Peyer's patch (tissue), 4 donors: Measurements from ENCODE around the gene CHD9. TPM values are rescaled to one million over a fixed set of nuclear protein-coding genes. Genes with fewer than 3 reads are reported as not detected.

Experiments
- DNase-seq, 3 donors: peaks; one replicate each; pipeline ENCODE4 v3.0.0-alpha.2; 2017 to 2019
- H3K27ac ChIP-seq, 4 donors: fragments of 200-600 bp; sonication (generic); one replicate each; pipeline ENCODE4 v1.5.1; 2016 to 2019
- H3K27me3 ChIP-seq, 2 donors: fragments of 200-600 bp; sonication (generic); one replicate each; pipeline ENCODE4 v1.5.1; 2019
- H3K36me3 ChIP-seq, 3 donors: fragments of 200-600 bp; sonication (generic); one replicate each; pipeline ENCODE4 v1.5.1; 2016 to 2019
- H3K4me1 ChIP-seq, 4 donors: fragments of 200-600 bp; sonication (generic); one replicate each; pipeline ENCODE4 v1.5.1; 2016 to 2019
- H3K4me3 ChIP-seq, 4 donors: fragments of 200-600 bp; sonication (generic); 1 replicate in 3 of 4; 2 replicates in 1 of 4; pipeline ENCODE4 v1.5.1; 2016 to 2019; ENCODE audit warnings: mild to moderate bottlenecking in 1 of 4
- H3K9me3 ChIP-seq, 4 donors: fragments of 200-600 bp; sonication (generic); one replicate each; pipeline ENCODE4 v1.5.1; 2016 to 2019; ENCODE audit warnings: mild to moderate bottlenecking in 1 of 4
- CTCF ChIP-seq, 6 experiments: fragments of 450-650 bp in 4 of 6; fragments of 200-600 bp in 2 of 6; sonication (generic) in 1 of 6; IDR thresholded peaks; one replicate each; pipeline ENCODE4 v1.5.1; 2017 to 2019; ENCODE audit warnings: antibody characterized with exemption in 6 of 6, mild to moderate bottlenecking in 3 of 6, moderate library complexity in 1 of 6
- POLR2A ChIP-seq, 2 donors: fragments of 450-650 bp; IDR thresholded peaks; one replicate each; pipeline ENCODE4 v1.5.1; 2017; ENCODE audit warnings: antibody characterized with exemption in 2 of 2, mild to moderate bottlenecking in 2 of 2, moderate library complexity in 2 of 2
- total RNA-seq, 4 donors: library from RNA; depleted of rRNA; stranded (reverse); fragments of >200 nt; gene quantifications; one replicate each; pipeline ENCODE4 v1.1.0, GENCODE V29; 2016

Gene CHD9
- total RNA-seq, 4 donors from 2014 or later, result 48.4 to 187 (median 79.3) TPM

GRCh38 chr16:53099318-53100130, 44.7 kb downstream of the CHD9 start:
- Histone ChIP-seq H3K4me3 (peak overlapping the region; percentile 40 to 52 (median 50)), H3K4me1 (peaks cover 0 to 31% (median 21%) of the 10 kb centered on the region in 4 donors), H3K27me3 (no peaks in the 10 kb centered on the region), H3K36me3 (no peaks in the 10 kb centered on the region), H3K27ac (peak overlapping the region; percentile 86 to 94 (median 92)), H3K9me3 (no peaks in the 10 kb centered on the region)
- DNase-seq, result peak; percentile 67 to 94 (median 94)
- TF ChIP-seq POLR2A (IDR thresholded peaks at IDR 0.05), result peak; percentile 35 to 65
- no peak for TF ChIP-seq CTCF (IDR thresholded peaks at IDR 0.05)

GRCh38 chr16:53100131-53100748, 45.4 kb downstream of the CHD9 start:
- no peak for TF ChIP-seq POLR2A (IDR thresholded peaks at IDR 0.05)
- no peak for TF ChIP-seq CTCF (IDR thresholded peaks at IDR 0.05)
- peaks cover 0 to 29% (median 19%) of the 10 kb centered on the region in 4 donors for H3K4me1 ChIP-seq
- H3K36me3 ChIP-seq, result no peaks in the 10 kb centered on the region
- peak overlapping the region; percentile 40 to 52 (median 50) for H3K4me3 ChIP-seq
- H3K27me3 ChIP-seq, result no peaks in the 10 kb centered on the region
- no peak for DNase-seq
- no peaks in the 10 kb centered on the region for H3K9me3 ChIP-seq
- H3K27ac ChIP-seq, result peak overlapping the region; percentile 86 to 94 (median 92)

GRCh38 chr16:53100889-53101288, 46.1 kb downstream of the CHD9 start:
- no peaks in the 10 kb centered on the region for H3K36me3 ChIP-seq
- no peak for DNase-seq
- H3K27ac ChIP-seq, result peak overlapping the region in 2 of 4 donors; percentile 86 to 92
- TF ChIP-seq CTCF (IDR thresholded peaks at IDR 0.05) (no peak), POLR2A (IDR thresholded peaks at IDR 0.05) (no peak)
- peaks cover 0 to 29% (median 19%) of the 10 kb centered on the region in 4 donors for H3K4me1 ChIP-seq
- H3K27me3 ChIP-seq, result no peaks in the 10 kb centered on the region
- H3K4me3 ChIP-seq, result no peak overlapping the region
- no peaks in the 10 kb centered on the region for H3K9me3 ChIP-seq

GRCh38 chr16:53103811-53104210, 49.0 kb downstream of the CHD9 start:
- no peak overlapping the region for H3K27ac ChIP-seq
- no peaks in the 10 kb centered on the region for H3K9me3 ChIP-seq
- no peaks in the 10 kb centered on the region for H3K27me3 ChIP-seq
- TF ChIP-seq POLR2A (IDR thresholded peaks at IDR 0.05), result no peak
- TF ChIP-seq CTCF (IDR thresholded peaks at IDR 0.05), result no peak
- no peak for DNase-seq
- no peaks in the 10 kb centered on the region for H3K36me3 ChIP-seq
- peaks cover 0 to 19% (median 13%) of the 10 kb centered on the region in 4 donors for H3K4me1 ChIP-seq
- no peak overlapping the region for H3K4me3 ChIP-seq

- Histone ChIP-seq H3K27ac (no peak overlapping the region), H3K27me3 (no peaks in the 10 kb centered on the region), H3K4me3 (no peak overlapping the region), H3K4me1 (peaks cover 0 to 4% (median 0%) of the 10 kb centered on the region in 4 donors), H3K9me3 (no peaks in the 10 kb centered on the region), H3K36me3 (no peaks in the 10 kb centered on the region)
- DNase-seq, result no peak
- no peak for TF ChIP-seq CTCF (IDR thresholded peaks at IDR 0.05)
- TF ChIP-seq POLR2A (IDR thresholded peaks at IDR 0.05), result no peak
Observed at GRCh38 chr16:53105565-53105964, 50.8 kb downstream of the CHD9 start.
